HepG2 (cell line): ENCODE data around the gene CLEC2A. TPM values are rescaled to one million over a fixed set of nuclear protein-coding genes. Genes with fewer than 3 reads are reported as not detected.

Experiments used
- ATAC-seq: fragments of 200-7000 bp; cut with Tn5 transposase; 3 replicates; pipeline ENCODE4 v1.9.1; 2020; ENCODE audit warnings: mild to moderate bottlenecking, moderate library complexity
- BruUV-seq: library from RNA; stranded (reverse); fragments of 400-500 nt; replicated peaks from 2 replicates; lab custom pipeline; 2021; lab: Mats Ljungman, UMichigan
- CTCF ChIA-PET: fragments of 300-600 bp; formaldehyde crosslinking; extraction: SDS; loops from one replicate; lab custom pipeline; 2021; ENCODE audit warnings: low total read pairs, inconsistent platforms, low intra/inter-chr PET ratio; lab: Yijun Ruan, JAX
- POLR2A ChIA-PET: fragments of 350-600 bp; sonication (Branson Sonifier 250); formaldehyde crosslinking; loops from one replicate; lab custom pipeline; 2020; ENCODE audit warnings: antibody characterized with exemption, inconsistent platforms; lab: Yijun Ruan, JAX
- DNase-seq: peaks from one replicate; pipeline ENCODE4 v3.0.0-alpha.2; 2015; ENCODE audit warnings: low spot score
- FAIRE-seq: peaks from 3 replicates; lab custom pipeline; 2011; peaks lifted over from hg19 to GRCh38; lab: Jason Lieb, UNC
- H2AFZ ChIP-seq: one replicate; pipeline ENCODE4 v1.6.1; 2011; ENCODE audit warnings: low read length, inconsistent platforms
- H3K27ac ChIP-seq: fragments of 300-600 bp; 3 replicates; pipeline ENCODE4 v1.8.0; 2011; ENCODE audit warnings: mixed run types, mild to moderate bottlenecking, mixed read lengths, low read length, inconsistent platforms; ENCODE audit not compliant: insufficient read depth; ENCODE audit errors: extremely low read length
- H3K27me3 ChIP-seq, 2 experiments: fragments of 200-600 bp in 1 of 2; 2 replicates in 1 of 2; 3 replicates in 1 of 2; pipeline versions ENCODE4 v1.6.0 to v1.8.0; 2011; ENCODE audit warnings: low read length in 2 of 2, mild to moderate bottlenecking in 2 of 2, moderate library complexity in 2 of 2, inconsistent platforms in 1 of 2; ENCODE audit not compliant: insufficient read depth in 2 of 2, control insufficient read depth in 1 of 2
- H3K36me3 ChIP-seq, 2 experiments: fragments of 200-600 bp in 1 of 2; replicated peaks in 1 of 2; 2 replicates in 1 of 2; 3 replicates in 1 of 2; pipeline versions ENCODE4 v1.5.1 to v1.8.0; 2011; ENCODE audit warnings: low read length in 2 of 2, inconsistent platforms in 1 of 2; ENCODE audit not compliant: insufficient read depth in 2 of 2, control insufficient read depth in 1 of 2
- H3K4me1 ChIP-seq: 2 replicates; pipeline ENCODE4 v1.5.1; 2012; ENCODE audit warnings: low read length, inconsistent platforms; ENCODE audit not compliant: insufficient read depth
- H3K4me2 ChIP-seq: 2 replicates; pipeline ENCODE4 v1.6.0; 2011; ENCODE audit warnings: low read depth, low read length, inconsistent platforms
- H3K4me3 ChIP-seq, 3 experiments: fragments of 200-600 bp in 1 of 3; sonication (generic), shearing (Covaris generic) in 1 of 3; replicated peaks in 1 of 3; 2 replicates each; pipeline ENCODE4 v1.5.1; 2011 to 2016; ENCODE audit warnings: low read length in 3 of 3, inconsistent platforms in 2 of 3, low read depth in 2 of 3, mild to moderate bottlenecking in 2 of 3, control low read depth in 1 of 3, mixed read lengths in 1 of 3; ENCODE audit not compliant: insufficient read depth in 1 of 3
- H3K79me2 ChIP-seq: one replicate; pipeline ENCODE4 v1.6.1; 2011; ENCODE audit warnings: low read length, inconsistent platforms; ENCODE audit not compliant: insufficient read depth
- H3K9ac ChIP-seq: 2 replicates; pipeline ENCODE4 v1.6.0; 2011; ENCODE audit warnings: mild to moderate bottlenecking, low read depth, low read length, inconsistent platforms; ENCODE audit not compliant: insufficient read depth
- H3K9me3 ChIP-seq: 2 replicates; pipeline ENCODE4 v1.5.1; 2012; ENCODE audit warnings: mild to moderate bottlenecking, low read length
- H4K20me1 ChIP-seq: 2 replicates; pipeline ENCODE4 v1.6.0; 2011; ENCODE audit warnings: inconsistent platforms, mild to moderate bottlenecking, low read length, moderate library complexity; ENCODE audit not compliant: insufficient read depth
- ATF7 ChIP-seq, 2 experiments: fragments of 450-650 bp in 1 of 2; sonication (generic) in 1 of 2; formaldehyde crosslinking in 1 of 2; IDR thresholded peaks; 2 replicates each; pipeline versions ENCODE4 v1.4.0 to v1.6.1; 2016 to 2020; ENCODE audit warnings: antibody characterized with exemption in 1 of 2, mild to moderate bottlenecking in 1 of 2, missing genetic modification reagents in 1 of 2
- BCLAF1 ChIP-seq: fragments of 450-650 bp; IDR thresholded peaks from 2 replicates; pipeline ENCODE4 v1.6.1; 2017; ENCODE audit warnings: mild to moderate bottlenecking
- CREM ChIP-seq, 2 experiments: sonication (generic) in 1 of 2; formaldehyde crosslinking in 1 of 2; IDR thresholded peaks; 2 replicates each; pipeline versions ENCODE4 v1.4.0 to v1.6.1; 2016 to 2020; ENCODE audit warnings: antibody characterized with exemption in 1 of 2, mild to moderate bottlenecking in 1 of 2, missing genetic modification reagents in 1 of 2
- FOXJ3 ChIP-seq: sonication (generic); formaldehyde crosslinking; IDR thresholded peaks from 2 replicates; pipeline ENCODE4 v1.4.0; 2020; ENCODE audit warnings: missing genetic modification reagents, mild to moderate bottlenecking, borderline replicate concordance
- HINFP ChIP-seq: sonication (generic); formaldehyde crosslinking; IDR thresholded peaks from 2 replicates; pipeline ENCODE4 v1.4.0; 2020; ENCODE audit warnings: low read depth, mild to moderate bottlenecking, missing genetic modification reagents
- KDM4B ChIP-seq: sonication (generic); formaldehyde crosslinking; IDR thresholded peaks from 2 replicates; pipeline ENCODE4 v1.4.0; 2020; ENCODE audit warnings: missing genetic modification reagents
- ZNF253 ChIP-seq: sonication (generic); formaldehyde crosslinking; IDR thresholded peaks from 2 replicates; pipeline ENCODE4 v1.8.0; 2022; ENCODE audit warnings: mild to moderate bottlenecking, missing genetic modification reagents, borderline replicate concordance
- WGBS: methylation state at CpG from one replicate; pipeline ENCODE4 v1.1.6; 2017; ENCODE audit warnings: low lambda C conversion rate; 5-methylcytosine and 5-hydroxymethylcytosine counted together
- in situ Hi-C: cut with HindIII; loops from 2 replicates; pipeline ENCODE4 v1.10.0; 2017; ENCODE audit warnings: low pct_unique_long_range_greater_than_20kb; ENCODE audit not compliant: extremely low pct_ligation_motif_present
- intact Hi-C: fragments of 100-400 bp; cut with micrococcal nuclease; formaldehyde crosslinking; loops from one replicate; pipeline ENCODE4 v1.10.0; 2022; ENCODE audit not compliant: unreplicated experiment
- polyA plus RNA-seq, 8 experiments: library from polyadenylated mRNA; depleted of rRNA in 3 of 8; stranded (reverse) in 7 of 8; unstranded in 1 of 8; fragments of >200 nt; fragmentation: Illumina TruSeq in 4 of 8; extraction: Trizol in 4 of 8; gene quantifications; 2 replicates each; pipeline versions ENCODE4 v1.2.1 to v1.2.3, GENCODE V29; 2011 to 2016; ENCODE audit warnings: low read depth in 4 of 8, missing spikeins in 1 of 8, mixed read lengths in 1 of 8; ENCODE audit not compliant: insufficient read depth in 1 of 8
- total RNA-seq, 5 experiments: library from RNA; depleted of rRNA; stranded (reverse); fragments of >200 nt; fragmentation: Illumina TruSeq; extraction: Trizol; gene quantifications; 2 replicates each; pipeline ENCODE4 v1.2.3, GENCODE V29; 2016; ENCODE audit warnings: low read depth in 1 of 5
- TF ChIP-seq, protein P1 (sequence below): IDR thresholded peaks from 2 replicates; pipeline ENCODE4 v1.6.1; 2016; ENCODE audit warnings: low read depth, missing genetic modification reagents, missing compliant biosample characterization
- TF ChIP-seq, protein P2 (sequence below): sonication (generic); formaldehyde crosslinking; IDR thresholded peaks from 2 replicates; pipeline ENCODE4 v1.4.0; 2020; ENCODE audit warnings: missing genetic modification reagents, borderline replicate concordance

The CLEC2A gene
- total and polyA plus RNA-seq, 2 of the 13 experiments (the other 11 are each of a cell fraction or from before 2014, with no cell fraction given): not detected

- Histone ChIP-seq H3K27ac (no peak overlapping the region), H3K4me2 (no peak overlapping the region), H3K27me3 (peaks cover 0 to 7% of the 10 kb centered on the region in 2 experiments; a peak in 2 of 5 replicates), H3K4me1 (no peaks in the 10 kb centered on the region), H3K36me3 (no peaks in the 10 kb centered on the region), H4K20me1 (no peaks in the 10 kb centered on the region), H3K9ac (no peak overlapping the region), H3K79me2 (no peaks in the 10 kb centered on the region), H3K9me3 (peaks cover 33% of the 10 kb centered on the region), H3K4me3 (no peak overlapping the region), H2AFZ (no peak overlapping the region)
- POLR2A ChIA-PET: no interaction called here
- CTCF ChIA-PET: no interaction called here
- WGBS: 2% methylated on average over 7 of the region's 7 CpGs
- intact Hi-C loops: no loop called here
- FAIRE-seq (no peak), DNase-seq (no peak), ATAC-seq (no peak)
- no TSS peak for BruUV-seq
- in situ Hi-C loops: no loop called here
- TF ChIP-seq ATF7 (IDR thresholded peaks at IDR 0.05): no peak
- TF ChIP-seq ATF7 (CRISPR knock-in tag; IDR thresholded peaks at IDR 0.05): no peak
- no peak for TF ChIP-seq HINFP (CRISPR knock-in tag)
- no peak for TF ChIP-seq KDM4B (CRISPR knock-in tag)
- TF ChIP-seq FOXJ3: no peak
- TF ChIP-seq, protein P1, sequence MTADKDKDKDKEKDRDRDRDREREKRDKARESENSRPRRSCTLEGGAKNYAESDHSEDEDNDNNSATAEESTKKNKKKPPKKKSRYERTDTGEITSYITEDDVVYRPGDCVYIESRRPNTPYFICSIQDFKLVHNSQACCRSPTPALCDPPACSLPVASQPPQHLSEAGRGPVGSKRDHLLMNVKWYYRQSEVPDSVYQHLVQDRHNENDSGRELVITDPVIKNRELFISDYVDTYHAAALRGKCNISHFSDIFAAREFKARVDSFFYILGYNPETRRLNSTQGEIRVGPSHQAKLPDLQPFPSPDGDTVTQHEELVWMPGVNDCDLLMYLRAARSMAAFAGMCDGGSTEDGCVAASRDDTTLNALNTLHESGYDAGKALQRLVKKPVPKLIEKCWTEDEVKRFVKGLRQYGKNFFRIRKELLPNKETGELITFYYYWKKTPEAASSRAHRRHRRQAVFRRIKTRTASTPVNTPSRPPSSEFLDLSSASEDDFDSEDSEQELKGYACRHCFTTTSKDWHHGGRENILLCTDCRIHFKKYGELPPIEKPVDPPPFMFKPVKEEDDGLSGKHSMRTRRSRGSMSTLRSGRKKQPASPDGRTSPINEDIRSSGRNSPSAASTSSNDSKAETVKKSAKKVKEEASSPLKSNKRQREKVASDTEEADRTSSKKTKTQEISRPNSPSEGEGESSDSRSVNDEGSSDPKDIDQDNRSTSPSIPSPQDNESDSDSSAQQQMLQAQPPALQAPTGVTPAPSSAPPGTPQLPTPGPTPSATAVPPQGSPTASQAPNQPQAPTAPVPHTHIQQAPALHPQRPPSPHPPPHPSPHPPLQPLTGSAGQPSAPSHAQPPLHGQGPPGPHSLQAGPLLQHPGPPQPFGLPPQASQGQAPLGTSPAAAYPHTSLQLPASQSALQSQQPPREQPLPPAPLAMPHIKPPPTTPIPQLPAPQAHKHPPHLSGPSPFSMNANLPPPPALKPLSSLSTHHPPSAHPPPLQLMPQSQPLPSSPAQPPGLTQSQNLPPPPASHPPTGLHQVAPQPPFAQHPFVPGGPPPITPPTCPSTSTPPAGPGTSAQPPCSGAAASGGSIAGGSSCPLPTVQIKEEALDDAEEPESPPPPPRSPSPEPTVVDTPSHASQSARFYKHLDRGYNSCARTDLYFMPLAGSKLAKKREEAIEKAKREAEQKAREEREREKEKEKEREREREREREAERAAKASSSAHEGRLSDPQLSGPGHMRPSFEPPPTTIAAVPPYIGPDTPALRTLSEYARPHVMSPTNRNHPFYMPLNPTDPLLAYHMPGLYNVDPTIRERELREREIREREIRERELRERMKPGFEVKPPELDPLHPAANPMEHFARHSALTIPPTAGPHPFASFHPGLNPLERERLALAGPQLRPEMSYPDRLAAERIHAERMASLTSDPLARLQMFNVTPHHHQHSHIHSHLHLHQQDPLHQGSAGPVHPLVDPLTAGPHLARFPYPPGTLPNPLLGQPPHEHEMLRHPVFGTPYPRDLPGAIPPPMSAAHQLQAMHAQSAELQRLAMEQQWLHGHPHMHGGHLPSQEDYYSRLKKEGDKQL (CRISPR knock-in tag): no peak
- no peak for TF ChIP-seq BCLAF1
- no peak for TF ChIP-seq ZNF253
- TF ChIP-seq, protein P2, sequence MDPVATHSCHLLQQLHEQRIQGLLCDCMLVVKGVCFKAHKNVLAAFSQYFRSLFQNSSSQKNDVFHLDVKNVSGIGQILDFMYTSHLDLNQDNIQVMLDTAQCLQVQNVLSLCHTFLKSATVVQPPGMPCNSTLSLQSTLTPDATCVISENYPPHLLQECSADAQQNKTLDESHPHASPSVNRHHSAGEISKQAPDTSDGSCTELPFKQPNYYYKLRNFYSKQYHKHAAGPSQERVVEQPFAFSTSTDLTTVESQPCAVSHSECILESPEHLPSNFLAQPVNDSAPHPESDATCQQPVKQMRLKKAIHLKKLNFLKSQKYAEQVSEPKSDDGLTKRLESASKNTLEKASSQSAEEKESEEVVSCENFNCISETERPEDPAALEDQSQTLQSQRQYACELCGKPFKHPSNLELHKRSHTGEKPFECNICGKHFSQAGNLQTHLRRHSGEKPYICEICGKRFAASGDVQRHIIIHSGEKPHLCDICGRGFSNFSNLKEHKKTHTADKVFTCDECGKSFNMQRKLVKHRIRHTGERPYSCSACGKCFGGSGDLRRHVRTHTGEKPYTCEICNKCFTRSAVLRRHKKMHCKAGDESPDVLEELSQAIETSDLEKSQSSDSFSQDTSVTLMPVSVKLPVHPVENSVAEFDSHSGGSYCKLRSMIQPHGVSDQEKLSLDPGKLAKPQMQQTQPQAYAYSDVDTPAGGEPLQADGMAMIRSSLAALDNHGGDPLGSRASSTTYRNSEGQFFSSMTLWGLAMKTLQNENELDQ (CRISPR knock-in tag): no peak
- TF ChIP-seq CREM (IDR thresholded peaks at IDR 0.05): no peak
- TF ChIP-seq CREM (CRISPR knock-in tag; IDR thresholded peaks at IDR 0.05): no peak
Observed at GRCh38 chr12:9907769-9908168, 24.4 kb downstream of the CLEC2A start.
